ENCODE results near the gene GJB4. TPM values are rescaled to one million over a fixed set of nuclear protein-coding genes. Genes with fewer than 3 reads are reported as not detected.

Gene GJB4
- total and polyA plus RNA-seq, 2 donors (not counting 1 experiment from before 2014, with no cell fraction given), result not detected

GRCh38 chr1:34714386-34714785 is 45.2 kb upstream of the GJB4 start:
- ChIA-PET POLR2A (no interaction called here), CTCF (no interaction called here)
- DNase-seq (no peak), ATAC-seq (ENCODE audit: low read depth) (no peak)
- Mint-ChIP-seq H3K4me3 (no peak overlapping the region), H3K9me3 (ENCODE audit: insufficient read depth) (peaks cover 1% of the 10 kb centered on the region), H3K27me3 (peaks cover 21% of the 10 kb centered on the region), H3K27ac (no peak overlapping the region), H3K4me1 (no peaks in the 10 kb centered on the region)
- Histone ChIP-seq H3K4me3 (ENCODE audit: control extremely low read depth in 1 of 5, extremely low read depth in 1 of 5, insufficient read depth in 1 of 5, low read depth in 2 of 5, low read length in 4 of 5) (no peak overlapping the region), H3K36me3 (replicated peaks in 1 of 2; ENCODE audit: control extremely low read depth in 1 of 2, control insufficient read depth in 1 of 2, extremely low read depth in 1 of 2, insufficient read depth in 2 of 2, low read length in 1 of 2) (no peaks in the 10 kb centered on the region), H4K20me1 (ENCODE audit: control insufficient read depth, insufficient read depth, low read length, poor library complexity, severe bottlenecking) (no peaks in the 10 kb centered on the region), H2AFZ (ENCODE audit: insufficient read depth, low read depth, low read length, poor library complexity, severe bottlenecking) (no peak overlapping the region), H3K27ac (ENCODE audit: low read length in 2 of 2) (no peak overlapping the region), H3K79me2 (ENCODE audit: control insufficient read depth, insufficient read depth, low read length) (no peaks in the 10 kb centered on the region), H3K9ac (ENCODE audit: low read length) (no peak overlapping the region), H3K9me3 (ENCODE audit: control extremely low read depth in 1 of 3, control insufficient read depth in 2 of 3, insufficient read depth in 1 of 3, low read length in 2 of 3) (no peaks in the 10 kb centered on the region), H3K27me3 (replicated peaks in 1 of 4; ENCODE audit: control extremely low read depth in 1 of 4, control insufficient read depth in 3 of 4, insufficient read depth in 4 of 4, low read length in 3 of 4) (peaks cover 0 to 8% (median 1%) of the 10 kb centered on the region in 4 experiments), H3K4me1 (ENCODE audit: control insufficient read depth in 2 of 2, insufficient read depth in 2 of 2, low read length in 2 of 2) (no peaks in the 10 kb centered on the region), H3K4me2 (replicated peaks; ENCODE audit: low read depth, low read length, poor library complexity, severe bottlenecking) (no peak overlapping the region)
- WGBS (ENCODE audit: insufficient coverage), result 50% methylated on average over 2 of the region's 3 CpGs
- no peak for TF ChIP-seq CTCF (IDR thresholded peaks at IDR 0.05)
- no peak for TF ChIP-seq EZH2 (IDR thresholded peaks at IDR 0.05; ENCODE audit: borderline replicate concordance, insufficient read depth, low read depth, low read length, poor library complexity, severe bottlenecking)
- intact Hi-C loops (cut with micrococcal nuclease), result no loop called here

GRCh38 chr1:34715139-34715538 is 44.4 kb upstream of the GJB4 start:
- Histone ChIP-seq H3K79me2 (ENCODE audit: control insufficient read depth, insufficient read depth, low read length) (no peaks in the 10 kb centered on the region), H3K27ac (ENCODE audit: low read length in 2 of 2) (no peak overlapping the region), H3K4me3 (ENCODE audit: control extremely low read depth in 1 of 5, extremely low read depth in 1 of 5, insufficient read depth in 1 of 5, low read depth in 2 of 5, low read length in 4 of 5) (no peak overlapping the region), H3K4me2 (replicated peaks; ENCODE audit: low read depth, low read length, poor library complexity, severe bottlenecking) (no peak overlapping the region), H3K36me3 (replicated peaks in 1 of 2; ENCODE audit: control extremely low read depth in 1 of 2, control insufficient read depth in 1 of 2, extremely low read depth in 1 of 2, insufficient read depth in 2 of 2, low read length in 1 of 2) (no peaks in the 10 kb centered on the region), H3K9ac (ENCODE audit: low read length) (no peak overlapping the region), H2AFZ (ENCODE audit: insufficient read depth, low read depth, low read length, poor library complexity, severe bottlenecking) (no peak overlapping the region), H3K27me3 (replicated peaks in 1 of 4; ENCODE audit: control extremely low read depth in 1 of 4, control insufficient read depth in 3 of 4, insufficient read depth in 4 of 4, low read length in 3 of 4) (peaks cover 0 to 8% (median 1%) of the 10 kb centered on the region in 4 experiments), H4K20me1 (ENCODE audit: control insufficient read depth, insufficient read depth, low read length, poor library complexity, severe bottlenecking) (no peaks in the 10 kb centered on the region), H3K4me1 (ENCODE audit: control insufficient read depth in 2 of 2, insufficient read depth in 2 of 2, low read length in 2 of 2) (no peaks in the 10 kb centered on the region), H3K9me3 (ENCODE audit: control extremely low read depth in 1 of 3, control insufficient read depth in 2 of 3, insufficient read depth in 1 of 3, low read length in 2 of 3) (no peaks in the 10 kb centered on the region)
- TF ChIP-seq CTCF (IDR thresholded peaks at IDR 0.05), result no peak
- no peak for TF ChIP-seq EZH2 (IDR thresholded peaks at IDR 0.05; ENCODE audit: borderline replicate concordance, insufficient read depth, low read depth, low read length, poor library complexity, severe bottlenecking)
- Mint-ChIP-seq H3K27me3 (peaks cover 24% of the 10 kb centered on the region), H3K4me1 (no peaks in the 10 kb centered on the region), H3K9me3 (ENCODE audit: insufficient read depth) (no peaks in the 10 kb centered on the region), H3K4me3 (no peak overlapping the region), H3K27ac (no peak overlapping the region)
- intact Hi-C loops (cut with micrococcal nuclease), result no loop called here
- ATAC-seq (ENCODE audit: low read depth) (no peak), DNase-seq (no peak)
- no CpG with 5 or more reads among the region's 3 CpGs for WGBS (ENCODE audit: insufficient coverage)
- POLR2A ChIA-PET, result no interaction called here
- CTCF ChIA-PET, result no interaction called here

All from B cell (primary cell).